C4-2B (cell line): ENCODE results near the gene CD209.

Source experiments
- H3K27ac ChIP-seq: fragments of 450-650 bp; 2 replicates; pipeline ENCODE4 v1.5.1; 2017
- ZFX ChIP-seq: fragments of 450-650 bp; IDR thresholded peaks from 2 replicates; pipeline ENCODE4 v1.6.1; 2017
- TF ChIP-seq, protein P1 (sequence below): fragments of 450-650 bp; conservative IDR thresholded peaks from 2 replicates; pipeline ENCODE4 v1.5.1; 2017; ENCODE audit warnings: mild to moderate bottlenecking

CD209 gene

GRCh38 chr19:7779631-7780486 is 32.5 kb upstream of the CD209 start:
- TF ChIP-seq, protein P1, sequence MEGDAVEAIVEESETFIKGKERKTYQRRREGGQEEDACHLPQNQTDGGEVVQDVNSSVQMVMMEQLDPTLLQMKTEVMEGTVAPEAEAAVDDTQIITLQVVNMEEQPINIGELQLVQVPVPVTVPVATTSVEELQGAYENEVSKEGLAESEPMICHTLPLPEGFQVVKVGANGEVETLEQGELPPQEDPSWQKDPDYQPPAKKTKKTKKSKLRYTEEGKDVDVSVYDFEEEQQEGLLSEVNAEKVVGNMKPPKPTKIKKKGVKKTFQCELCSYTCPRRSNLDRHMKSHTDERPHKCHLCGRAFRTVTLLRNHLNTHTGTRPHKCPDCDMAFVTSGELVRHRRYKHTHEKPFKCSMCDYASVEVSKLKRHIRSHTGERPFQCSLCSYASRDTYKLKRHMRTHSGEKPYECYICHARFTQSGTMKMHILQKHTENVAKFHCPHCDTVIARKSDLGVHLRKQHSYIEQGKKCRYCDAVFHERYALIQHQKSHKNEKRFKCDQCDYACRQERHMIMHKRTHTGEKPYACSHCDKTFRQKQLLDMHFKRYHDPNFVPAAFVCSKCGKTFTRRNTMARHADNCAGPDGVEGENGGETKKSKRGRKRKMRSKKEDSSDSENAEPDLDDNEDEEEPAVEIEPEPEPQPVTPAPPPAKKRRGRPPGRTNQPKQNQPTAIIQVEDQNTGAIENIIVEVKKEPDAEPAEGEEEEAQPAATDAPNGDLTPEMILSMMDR: no peak
- TF ChIP-seq ZFX: no peak
- no peak overlapping the region for H3K27ac ChIP-seq

DNA sequence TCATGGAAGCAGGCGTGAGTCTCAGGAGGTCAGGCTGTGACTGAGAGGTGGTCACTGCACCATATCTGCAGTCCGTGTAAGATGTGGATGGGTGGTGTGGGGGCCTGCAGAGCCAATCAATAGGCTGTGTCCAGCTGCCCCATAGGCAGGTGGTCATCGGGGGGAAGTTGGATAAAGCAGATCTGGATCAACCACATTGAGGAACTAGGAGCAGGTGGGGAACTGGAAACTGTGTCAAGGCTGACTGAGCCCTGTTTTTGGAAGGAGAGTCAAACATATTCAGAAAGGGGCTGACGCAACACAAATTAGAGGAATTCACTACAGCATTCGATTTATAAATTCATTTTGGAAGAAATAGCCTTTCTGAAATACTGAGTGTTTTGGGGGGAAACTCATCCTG is 30.7 kb upstream of the CD209 start:
- H3K27ac ChIP-seq: no peak overlapping the region
- TF ChIP-seq ZFX: no peak
- TF ChIP-seq, protein P1: no peak

DNA sequence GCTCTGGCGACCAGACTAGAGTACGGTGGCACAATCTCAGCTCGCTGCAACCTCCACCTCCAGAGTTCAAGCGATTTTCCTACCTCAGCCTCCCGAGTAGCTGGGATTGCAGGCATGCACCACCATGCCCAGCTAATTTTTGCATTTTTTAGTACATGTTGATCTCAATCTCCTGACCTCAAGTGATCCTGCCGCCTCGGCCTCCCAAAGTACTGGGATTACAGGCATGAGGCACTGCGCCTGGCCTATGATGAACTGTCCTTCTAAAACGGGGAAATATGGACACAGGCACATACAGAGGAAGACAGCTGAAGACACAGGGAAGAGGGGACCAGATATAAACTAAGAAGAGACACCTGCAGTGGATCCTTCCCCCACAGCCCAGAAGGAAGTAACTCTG is 28.4 kb upstream of the CD209 start:
- TF ChIP-seq, protein P1: no peak
- TF ChIP-seq ZFX: no peak
- no peak overlapping the region for H3K27ac ChIP-seq

GRCh38 chr19:7773841-7774240 is 26.5 kb upstream of the CD209 start:
- TF ChIP-seq ZFX: no peak
- TF ChIP-seq, protein P1: no peak
- H3K27ac ChIP-seq: no peak overlapping the region

DNA sequence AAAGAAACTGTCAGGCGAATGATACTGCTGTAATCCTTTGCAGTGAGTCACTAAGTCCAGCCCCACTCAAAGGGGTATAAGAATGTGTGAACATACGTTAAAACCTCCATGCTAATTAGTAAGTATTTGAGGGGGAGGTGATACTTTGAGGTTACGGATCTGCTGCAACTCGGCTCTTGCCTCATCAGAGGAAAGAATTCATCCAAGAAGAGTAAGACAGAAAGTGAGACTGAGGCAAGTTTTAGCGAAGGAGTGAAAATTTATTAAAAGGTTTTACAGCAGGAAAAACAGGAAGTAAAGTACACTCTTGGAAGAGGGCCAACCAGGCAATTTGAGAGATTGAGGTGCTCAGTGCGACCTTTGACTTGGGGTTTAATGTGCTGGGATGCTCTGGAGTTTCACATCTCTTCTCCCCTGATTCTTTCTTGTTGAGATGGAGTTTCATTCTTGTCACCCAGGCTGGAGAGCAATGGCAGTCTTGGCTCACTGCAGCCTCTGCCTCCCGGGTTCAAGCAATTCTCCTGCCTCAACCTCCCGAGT is 25.5 kb upstream of the CD209 start:
- TF ChIP-seq, protein P1: no peak
- no peak for TF ChIP-seq ZFX
- no peak overlapping the region for H3K27ac ChIP-seq

GRCh38 chr19:7771072-7771471 is 23.7 kb upstream of the CD209 start:
- TF ChIP-seq ZFX: no peak
- TF ChIP-seq, protein P1: no peak
- H3K27ac ChIP-seq: no peak overlapping the region

GRCh38 chr19:7769171-7769570 is 21.8 kb upstream of the CD209 start:
- no peak overlapping the region for H3K27ac ChIP-seq
- no peak for TF ChIP-seq ZFX
- TF ChIP-seq, protein P1: no peak
